HEK293T (cell line): ENCODE results near the gene HDAC5.

ENCODE experiments used
- CTCF ChIA-PET: fragments of 350-600 bp; formaldehyde crosslinking; extraction: SDS; loops from one replicate; lab custom pipeline; 2021; ENCODE audit warnings: antibody characterized with exemption, inconsistent platforms; lab: Yijun Ruan, JAX
- POLR2A ChIA-PET: fragments of 350-600 bp; formaldehyde crosslinking; extraction: SDS; loops from one replicate; lab custom pipeline; 2020; ENCODE audit warnings: antibody characterized with exemption, inconsistent platforms; lab: Yijun Ruan, JAX
- DNase-seq: peaks from one replicate; pipeline ENCODE4 v3.0.0; 2012; ENCODE audit warnings: mixed read lengths; ENCODE audit errors: extremely low spot score
- ARNT ChIP-seq: fragments of 450-650 bp; IDR thresholded peaks from 2 replicates; pipeline ENCODE4 v1.6.1; 2017; ENCODE audit warnings: mild to moderate bottlenecking
- BHLHE40 ChIP-seq: fragments of 450-650 bp; IDR thresholded peaks from 2 replicates; pipeline ENCODE4 v1.6.1; 2016; ENCODE audit warnings: mild to moderate bottlenecking, moderate library complexity, borderline replicate concordance
- CTBP1 ChIP-seq: fragments of 450-650 bp; IDR thresholded peaks from 2 replicates; pipeline ENCODE4 v1.6.1; 2016; ENCODE audit warnings: borderline replicate concordance
- ELF4 ChIP-seq: fragments of 450-650 bp; IDR thresholded peaks from 2 replicates; pipeline ENCODE4 v1.6.1; 2017; ENCODE audit warnings: antibody characterized with exemption
- FOXA1 ChIP-seq: fragments of 450-650 bp; IDR thresholded peaks from 2 replicates; pipeline ENCODE4 v1.6.1; 2016; ENCODE audit warnings: mild to moderate bottlenecking
- FOXK2 ChIP-seq: fragments of 450-650 bp; IDR thresholded peaks from 2 replicates; pipeline ENCODE4 v1.6.1; 2016; ENCODE audit warnings: mild to moderate bottlenecking
- FOXM1 ChIP-seq: fragments of 450-650 bp; IDR thresholded peaks from 2 replicates; pipeline ENCODE4 v1.6.1; 2017; ENCODE audit warnings: mild to moderate bottlenecking, borderline replicate concordance
- HDGF ChIP-seq: fragments of 450-650 bp; IDR thresholded peaks from 2 replicates; pipeline ENCODE4 v1.6.1; 2017; ENCODE audit warnings: antibody characterized with exemption, borderline replicate concordance
- LEF1 ChIP-seq: fragments of 450-650 bp; IDR thresholded peaks from 2 replicates; pipeline ENCODE4 v1.6.1; 2017; ENCODE audit warnings: mild to moderate bottlenecking, borderline replicate concordance
- NFRKB ChIP-seq: fragments of 450-650 bp; IDR thresholded peaks from 2 replicates; pipeline ENCODE4 v1.6.1; 2016; ENCODE audit warnings: mild to moderate bottlenecking, moderate library complexity
- PKNOX1 ChIP-seq: fragments of 450-650 bp; IDR thresholded peaks from 2 replicates; pipeline ENCODE4 v1.6.1; 2016
- SP1 ChIP-seq: fragments of 450-650 bp; IDR thresholded peaks from 2 replicates; pipeline ENCODE4 v1.6.1; 2017
- SUZ12 ChIP-seq: fragments of 450-650 bp; IDR thresholded peaks from 2 replicates; pipeline ENCODE4 v1.6.1; 2016; ENCODE audit warnings: mild to moderate bottlenecking
- TARDBP ChIP-seq: fragments of 450-650 bp; IDR thresholded peaks from 2 replicates; pipeline ENCODE4 v1.6.1; 2016
- ZNF384 ChIP-seq: fragments of 450-650 bp; IDR thresholded peaks from 2 replicates; pipeline ENCODE4 v1.6.1; 2016

Gene HDAC5

DNA sequence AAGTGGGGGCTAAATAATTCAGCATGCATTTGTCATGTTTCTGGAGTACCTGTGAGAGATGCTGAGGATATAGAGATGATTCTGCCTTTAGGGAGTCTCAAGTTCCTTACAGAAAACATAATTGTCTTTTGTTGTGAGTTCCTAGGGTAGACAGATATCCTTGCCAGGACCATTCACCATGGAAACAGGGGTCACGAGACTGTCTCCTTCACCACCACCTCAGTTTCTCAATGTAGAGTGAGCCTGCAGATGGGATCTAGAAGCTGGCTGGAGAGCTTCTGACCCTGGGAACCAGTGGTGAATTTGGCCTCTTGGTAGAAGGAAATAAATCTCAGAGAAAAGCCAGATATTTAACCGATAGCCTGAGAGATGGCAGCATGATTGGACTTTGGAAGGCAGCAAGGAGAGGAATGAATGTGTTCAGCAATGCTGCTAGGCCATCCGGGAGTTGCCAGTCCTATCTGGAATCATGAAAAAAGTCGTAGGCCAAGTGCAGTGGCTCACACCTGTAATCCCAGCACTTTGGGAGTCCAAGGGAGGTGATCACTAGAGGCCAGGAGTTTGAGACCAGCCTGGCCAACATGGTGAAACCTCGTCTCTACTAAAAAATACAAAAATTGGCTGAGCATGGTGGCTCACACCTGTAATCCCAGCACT lies 7.4 kb upstream of the HDAC5 start:
- POLR2A ChIA-PET, result interaction anchor here (0.9 kb wide), 1 partner anchor 12 kb away, joined by 3 read pairs; no protein-coding TSS in a partner anchor
- TF ChIP-seq FOXA1 (no peak), PKNOX1 (no peak), TARDBP (no peak), HDGF (no peak), FOXK2 (no peak), SP1 (no peak)

GRCh38 chr17:44128383-44128782 lies 4.9 kb upstream of the HDAC5 start:
- POLR2A ChIA-PET, result no interaction called here
- DNase-seq, result no peak
- TF ChIP-seq TARDBP (no peak), SUZ12 (no peak), FOXM1 (no peak), ZNF384 (no peak), FOXA1 (no peak), HDGF (no peak), ARNT (no peak), NFRKB (no peak), ELF4 (no peak)
- CTCF ChIA-PET, result interaction anchor here (1.3 to 1.8 kb wide), 2 partner anchors 13 to 22 kb away, joined by 5 to 6 read pairs; partner anchors contain the start of gene HROB

More for the DNA sequence above, 7.4 kb upstream of the HDAC5 start:
- CTCF ChIA-PET, result no interaction called here
- DNase-seq, result no peak

GRCh38 chr17:44124118-44124438 lies 637 bp upstream of the HDAC5 start:
- CTCF ChIA-PET, result interaction anchor here (0.9 to 2.3 kb wide), 4 partner anchors 8 to 14 kb away, joined by 4 to 11 read pairs (median 5); no protein-coding TSS in a partner anchor

GRCh38 chr17:44122816-44123355 lies 555 bp downstream of the HDAC5 start:
- no peak for DNase-seq
- ChIA-PET POLR2A (interaction anchor here (0.6 to 3.2 kb wide), 23 partner anchors 7 to 108 kb away, joined by 3 to 20 read pairs (median 6); partner anchors contain the start of genes ATXN7L3, G6PC3, LSM12 and TMEM101), CTCF (interaction anchor here (0.5 to 2.3 kb wide), 11 partner anchors 7 to 585 kb away, joined by 3 to 11 read pairs (median 4); partner anchors contain the start of gene HROB)
- TF ChIP-seq NFRKB (no peak), HDGF (no peak), CTBP1 (no peak), ARNT (no peak), FOXK2 (no peak), ZNF384 (no peak)

More at GRCh38 chr17:44124118-44124438, 637 bp upstream of the HDAC5 start:
- POLR2A ChIA-PET, result interaction anchor here (0.7 to 3.2 kb wide), 20 partner anchors 8 to 203 kb away, joined by 3 to 20 read pairs (median 6); partner anchors contain the start of genes ATXN7L3, G6PC3, LSM12 and SLC25A39
- DNase-seq, result no peak
- TF ChIP-seq FOXM1, result no peak
- TF ChIP-seq FOXK2, result no peak
- no peak for TF ChIP-seq ELF4
- TF ChIP-seq ZNF384, result no peak
- TF ChIP-seq SUZ12, result no peak
- TF ChIP-seq HDGF, result no peak
- TF ChIP-seq BHLHE40, result no peak
- TF ChIP-seq PKNOX1, result no peak
- TF ChIP-seq NFRKB, result no peak
- TF ChIP-seq ARNT, result no peak
- no peak for TF ChIP-seq LEF1

DNA sequence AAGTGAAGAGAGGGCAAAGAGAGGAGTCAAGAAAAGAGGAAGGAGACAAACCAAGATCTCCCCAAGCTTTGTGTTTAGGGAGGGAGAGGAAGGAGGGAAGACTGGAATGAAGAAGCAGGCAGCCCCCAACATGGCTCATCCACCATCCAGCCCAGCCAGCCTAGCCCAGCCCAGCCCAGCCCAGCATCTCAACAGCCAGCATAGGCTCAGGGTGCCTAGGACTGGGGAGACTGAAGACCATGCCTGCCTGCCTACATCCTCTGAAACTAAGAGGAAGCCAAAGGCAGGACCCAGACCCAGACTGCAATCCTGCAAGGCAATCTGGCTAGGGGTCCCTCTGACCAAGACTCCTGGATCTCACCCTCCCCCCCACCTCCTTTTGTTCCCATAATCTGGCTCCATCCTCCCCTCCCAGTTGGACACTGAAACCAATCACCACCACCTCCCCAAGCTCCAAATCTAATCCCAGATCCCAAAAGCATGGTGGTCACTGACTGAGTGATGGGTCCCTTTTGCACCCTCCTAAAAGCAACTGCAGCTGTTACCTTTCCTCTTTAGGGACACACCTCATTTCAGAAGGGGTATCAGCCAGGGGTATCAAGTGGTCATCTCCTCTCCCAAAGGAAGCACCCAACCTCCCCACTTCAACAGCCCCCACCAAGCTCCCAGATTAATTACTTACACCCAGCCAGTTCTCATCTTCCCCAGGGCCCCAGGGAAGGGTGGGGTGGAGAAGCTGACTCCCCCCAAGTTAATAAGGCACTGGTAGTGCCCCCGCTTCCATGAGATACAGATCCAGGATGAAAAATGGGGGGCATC lies 1.2 kb downstream of the HDAC5 start:
- DNase-seq, result no peak
- ChIA-PET CTCF (interaction anchor here (1.3 to 2.3 kb wide), 4 partner anchors 8 to 46 kb away, joined by 3 to 11 read pairs (median 7); no protein-coding TSS in a partner anchor), POLR2A (interaction anchor here (0.8 to 3.2 kb wide), 10 partner anchors 9 to 52 kb away, joined by 3 to 20 read pairs (median 8); partner anchors contain the start of gene G6PC3)
- TF ChIP-seq CTBP1 (no peak), PKNOX1 (no peak), FOXA1 (no peak), TARDBP (no peak), SUZ12 (no peak), HDGF (no peak)
